ENCODE measurements around the gene D2HGDH.
"Not testable (repeated sequence)": the region's sequence is repeated elsewhere in the genome, so short reads cannot be mapped to it uniquely, and the experiment has no call there.

The D2HGDH gene

GRCh38 chr2:241808051-241808720 lies 73.8 kb downstream of the D2HGDH start:
- DNase-seq (ENCODE audit: low read depth in 3 of 3) = no peak

GRCh38 chr2:241808721-241809382 lies 74.4 kb downstream of the D2HGDH start, which contains the start of gene NEU4:
TSS of gene NEU4 (plus strand) at chr2:241809193. CDS start at chr2:241814485, 5,292 bp downstream.
- no peak for DNase-seq (ENCODE audit: low read depth in 3 of 3)

- no peak for DNase-seq (ENCODE audit: low read depth in 3 of 3)
These were observed 75.2 kb downstream of the D2HGDH start for GRCh38 chr2:241809383-241810306.

GRCh38 chr2:241810307-241811200 lies 76.1 kb downstream of the D2HGDH start:
- no peak for DNase-seq (ENCODE audit: low read depth in 3 of 3)

- DNase-seq (ENCODE audit: low read depth in 3 of 3) = no peak
These were observed 76.9 kb downstream of the D2HGDH start for GRCh38 chr2:241811201-241811951.

GRCh38 chr2:241811952-241812729 lies 77.7 kb downstream of the D2HGDH start:
- DNase-seq (ENCODE audit: low read depth in 3 of 3) = no peak

GRCh38 chr2:241812730-241813643 lies 78.6 kb downstream of the D2HGDH start:
- no peak for DNase-seq (ENCODE audit: low read depth in 3 of 3)

- DNase-seq (ENCODE audit: low read depth in 3 of 3) = no peak
These were observed 79.4 kb downstream of the D2HGDH start for GRCh38 chr2:241813644-241814392.

GRCh38 chr2:241814393-241814642 lies 79.9 kb downstream of the D2HGDH start:
- DNase-seq (ENCODE audit: low read depth in 3 of 3) = no peak

GRCh38 chr2:241814643-241815476 lies 80.4 kb downstream of the D2HGDH start:
- no peak for DNase-seq (ENCODE audit: low read depth in 3 of 3)

- DNase-seq (ENCODE audit: low read depth in 3 of 3) = no peak
These were observed 81.3 kb downstream of the D2HGDH start for GRCh38 chr2:241815477-241816430.

GRCh38 chr2:241816431-241817121 lies 82.1 kb downstream of the D2HGDH start:
- DNase-seq (ENCODE audit: low read depth in 3 of 3) = no peak

GRCh38 chr2:241817126-241817820 lies 82.8 kb downstream of the D2HGDH start:
- no peak for DNase-seq (ENCODE audit: low read depth in 3 of 3)

GRCh38 chr2:241817821-241818215 lies 83.4 kb downstream of the D2HGDH start:
- not testable (repeated sequence) for DNase-seq (ENCODE audit: low read depth in 3 of 3)
